ENCODE data around the gene ROBO1. TPM values are rescaled to one million over a fixed set of nuclear protein-coding genes. Genes with fewer than 3 reads are reported as not detected.

Gene ROBO1
- total and polyA plus RNA-seq, 2 of the 8 experiments (the other 6 are each of a cell fraction or from before 2014, with no cell fraction given) = 51.4 to 91.0 TPM

GRCh38 chr3:79560698-79561097, 207.1 kb downstream of the ROBO1 start:
- no peak overlapping the region for H2BK15ac ChIP-seq (ENCODE audit: low read length)
- H3K79me2 ChIP-seq (ENCODE audit: control insufficient read depth in 1 of 2, insufficient read depth in 2 of 2, low read length in 2 of 2) = no peaks in the 10 kb centered on the region
- H3K27ac ChIP-seq (ENCODE audit: low read depth, low read length) = no peak overlapping the region
- no peak overlapping the region for H2BK20ac ChIP-seq (ENCODE audit: low read length)
- H3K9me3 ChIP-seq (ENCODE audit: insufficient read depth in 2 of 2, low read depth in 1 of 2, low read length in 1 of 2) = no peaks in the 10 kb centered on the region
- H2AFZ ChIP-seq (ENCODE audit: low read length) = no peak overlapping the region
- 81% methylated on average over 4 of the region's 4 CpGs; no CpG with 5 or more reads in 1 of the 2 experiments for WGBS, 2 experiments (ENCODE audit: extremely low coverage in 1 of 2, insufficient coverage in 1 of 2, insufficient read length in 1 of 2, insufficient replicate concordance in 2 of 2, low coverage in 1 of 2, low lambda C conversion rate in 2 of 2, missing lambda C conversion rate in 1 of 2)
- H3K9ac ChIP-seq (replicated peaks in 1 of 4; ENCODE audit: extremely low read depth in 1 of 4, low read depth in 3 of 4, low read length in 3 of 4) = no peak overlapping the region
- no peaks in the 10 kb centered on the region for H3K36me3 ChIP-seq (ENCODE audit: control insufficient read depth in 2 of 4, insufficient read depth in 4 of 4, low read length in 3 of 4)
- H3K56ac ChIP-seq (replicated peaks; ENCODE audit: insufficient read length, low read depth, low read length) = no peak overlapping the region
- H4K20me1 ChIP-seq (replicated peaks in 1 of 2; ENCODE audit: control insufficient read depth in 1 of 2, insufficient read depth in 2 of 2, low read length in 2 of 2) = no peaks in the 10 kb centered on the region
- no peak overlapping the region for H2AK5ac ChIP-seq (ENCODE audit: low read depth, low read length)
- ChIA-PET POLR2A (ENCODE audit: partially characterized antibody) (no interaction called here), CTCF (ENCODE audit: partially characterized antibody) (no interaction called here)
- no peak overlapping the region for H3K18ac ChIP-seq (ENCODE audit: extremely low read depth, low read length)
- no peak overlapping the region for H4K8ac ChIP-seq (ENCODE audit: extremely low read depth, insufficient read depth, low read length)
- no peak for FAIRE-seq
- H2BK12ac ChIP-seq (ENCODE audit: low read depth, low read length) = no peak overlapping the region
- no peak overlapping the region for H3K23ac ChIP-seq (ENCODE audit: insufficient read length)
- H3K4me3 ChIP-seq (ENCODE audit: extremely low read depth in 1 of 4, insufficient read depth in 2 of 4, low read depth in 3 of 4, low read length in 4 of 4) = no peak overlapping the region
- H3K27me3 ChIP-seq (replicated peaks in 1 of 4; ENCODE audit: control insufficient read depth in 3 of 4, extremely low read depth in 1 of 4, insufficient read depth in 3 of 4, low read length in 3 of 4) = no peaks in the 10 kb centered on the region
- no peak overlapping the region for H3K4ac ChIP-seq (replicated peaks; ENCODE audit: insufficient read length, low read depth, low read length)
- H2BK5ac ChIP-seq (ENCODE audit: low read depth, low read length) = no peak overlapping the region
- no peaks in the 10 kb centered on the region for H3K23me2 ChIP-seq (ENCODE audit: low read depth, low read length)
- H3K4me2 ChIP-seq (ENCODE audit: insufficient read depth in 1 of 2, low read depth in 2 of 2, low read length in 2 of 2) = no peak overlapping the region
- no peaks in the 10 kb centered on the region for H3K4me1 ChIP-seq (replicated peaks in 1 of 4; ENCODE audit: control insufficient read depth in 3 of 4, insufficient read depth in 4 of 4, low read length in 3 of 4)
- H2BK120ac ChIP-seq (replicated peaks; ENCODE audit: low read depth, low read length) = no peak overlapping the region
- no peak overlapping the region for H3K14ac ChIP-seq (ENCODE audit: insufficient read length)
- no peak overlapping the region for H4K91ac ChIP-seq (replicated peaks; ENCODE audit: insufficient read length, low read length)
- no peak overlapping the region for H4K5ac ChIP-seq (ENCODE audit: insufficient read length, low read depth, low read length)
- no peak for DNase-seq (ENCODE audit: low read depth in 1 of 2, low spot score in 2 of 2)
- no peaks in the 10 kb centered on the region for H3K79me1 ChIP-seq (ENCODE audit: low read depth, low read length)
- no peak for TF ChIP-seq GABPA (IDR thresholded peaks at IDR 0.05; ENCODE audit: borderline replicate concordance, insufficient read depth, low read length)
- no peak for TF ChIP-seq YY1 (IDR thresholded peaks at IDR 0.05; ENCODE audit: low read depth, low read length)
- TF ChIP-seq GTF2F1 (IDR thresholded peaks at IDR 0.05; ENCODE audit: borderline replicate concordance, low read depth, low read length) = no peak
- no peak for TF ChIP-seq HDAC2 (IDR thresholded peaks at IDR 0.05; ENCODE audit: borderline replicate concordance in 1 of 2, low read depth in 2 of 2, low read length in 2 of 2)
- no peak for TF ChIP-seq HDAC6 (IDR thresholded peaks at IDR 0.05; ENCODE audit: low read depth, low read length)
- TF ChIP-seq ATF2 (IDR thresholded peaks at IDR 0.05; ENCODE audit: low read length) = no peak
- TF ChIP-seq SIX5 (IDR thresholded peaks at IDR 0.05; ENCODE audit: low read depth, low read length) = no peak
- no peak for TF ChIP-seq BRCA1 (IDR thresholded peaks at IDR 0.05; ENCODE audit: low read depth, low read length)
- no peak for TF ChIP-seq POLR2A (IDR thresholded peaks at IDR 0.05; ENCODE audit: control extremely low read depth in 1 of 2, low read depth in 2 of 2, low read length in 2 of 2)
- no peak for TF ChIP-seq SP4 (IDR thresholded peaks at IDR 0.05; ENCODE audit: low read length)
- TF ChIP-seq SRF (IDR thresholded peaks at IDR 0.05; ENCODE audit: low read depth, low read length) = no peak
- TF ChIP-seq SUZ12 (IDR thresholded peaks at IDR 0.05; ENCODE audit: low read length) = no peak
- no peak for TF ChIP-seq JUND (IDR thresholded peaks at IDR 0.05; ENCODE audit: low read length)
- no peak for TF ChIP-seq EP300 (IDR thresholded peaks at IDR 0.05; ENCODE audit: borderline replicate concordance in 1 of 2, low read depth in 2 of 2, low read length in 2 of 2)
